ENCODE data around the gene CCDC154.

CCDC154 gene

GRCh38 chr16:1385232-1385631 is 59.1 kb downstream of the CCDC154 start:
- no peak for DNase-seq
